Activated T-helper 1 cell treated with Interleukin-2 at 50 U/mL for 16 hours (primary cell): ENCODE results near the gene PDZD7.

Experiments
- DNase-seq: peaks from one replicate; pipeline ENCODE4 v3.0.0-alpha.2; 2020; ENCODE audit warnings: low read depth

Gene PDZD7

DNA sequence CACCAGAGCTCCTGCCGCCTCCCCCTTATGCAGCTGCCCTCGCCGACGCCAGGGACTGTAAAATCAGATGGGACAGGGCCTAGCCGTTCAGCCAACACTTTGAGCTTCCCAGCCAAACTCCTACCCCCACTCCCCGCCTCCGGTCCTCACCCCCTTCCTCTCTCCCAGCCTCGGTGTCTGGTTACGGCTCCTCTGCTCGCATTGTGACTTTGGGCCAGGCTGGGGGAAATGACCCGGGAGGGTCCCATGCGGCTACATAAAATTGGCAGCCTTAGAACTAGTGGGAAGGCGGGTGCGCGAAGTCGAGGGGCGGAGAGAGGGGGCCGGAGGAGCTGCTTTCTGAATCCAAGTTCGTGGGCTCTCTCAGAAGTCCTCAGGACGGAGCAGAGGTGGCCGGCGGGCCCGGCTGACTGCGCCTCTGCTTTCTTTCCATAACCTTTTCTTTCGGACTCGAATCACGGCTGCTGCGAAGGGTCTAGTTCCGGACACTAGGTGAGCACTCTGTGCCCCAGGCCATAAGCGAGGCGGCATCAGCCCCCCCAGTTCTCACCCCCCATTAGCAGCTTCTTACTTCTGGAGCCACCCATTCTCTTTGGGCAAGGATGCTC, 30.8 kb upstream of the PDZD7 start, which contains the start of gene KAZALD1:
TSS of gene KAZALD1 (plus strand) at position 366 of the 608 bp plus-strand sequence. CDS start 604 bp downstream, outside the sequence.
- no peak for DNase-seq

GRCh38 chr10:101060951-101061623, 30.2 kb upstream of the PDZD7 start:
- peak; percentile 82 for DNase-seq

GRCh38 chr10:101060036-101060950, 29.4 kb upstream of the PDZD7 start:
- DNase-seq: peak; percentile 71

DNA sequence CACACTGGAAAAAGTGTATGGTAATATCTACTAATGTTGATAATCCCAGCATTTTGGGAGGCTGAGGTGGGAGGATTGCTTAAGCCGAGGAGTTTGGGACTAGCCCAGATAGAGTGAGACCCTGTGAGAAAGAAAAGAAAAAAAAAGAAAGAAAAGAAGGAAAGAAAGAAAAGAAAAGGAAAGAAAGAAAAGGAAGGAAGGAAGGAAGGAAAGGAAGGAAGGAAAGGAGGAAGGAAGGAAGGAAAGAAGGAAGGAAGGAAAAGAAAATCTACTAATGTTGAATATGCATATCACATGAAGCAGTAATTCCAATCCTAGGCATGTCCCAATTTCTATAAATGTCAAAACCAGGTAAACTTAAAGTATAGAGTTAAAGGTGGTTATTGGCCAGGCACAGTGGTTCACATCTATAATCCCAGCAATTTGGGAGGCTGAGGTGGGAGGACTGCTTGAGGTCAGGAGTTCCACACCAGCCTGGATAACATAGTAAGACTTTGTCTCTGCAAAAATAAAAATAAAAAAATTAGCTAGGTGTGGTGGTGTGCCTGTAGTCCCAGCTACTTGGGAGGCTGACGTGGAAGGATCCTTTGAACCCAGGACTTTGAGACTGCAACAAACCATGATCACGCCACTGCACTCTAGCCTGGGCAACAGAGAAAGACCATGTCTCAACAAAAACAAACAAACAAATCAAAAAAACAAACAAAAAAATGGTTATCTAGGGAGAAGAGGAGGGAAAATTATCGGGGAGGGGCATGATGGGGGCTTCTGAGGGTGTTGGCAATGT, 25.6 kb upstream of the PDZD7 start:
- DNase-seq: no peak

DNA sequence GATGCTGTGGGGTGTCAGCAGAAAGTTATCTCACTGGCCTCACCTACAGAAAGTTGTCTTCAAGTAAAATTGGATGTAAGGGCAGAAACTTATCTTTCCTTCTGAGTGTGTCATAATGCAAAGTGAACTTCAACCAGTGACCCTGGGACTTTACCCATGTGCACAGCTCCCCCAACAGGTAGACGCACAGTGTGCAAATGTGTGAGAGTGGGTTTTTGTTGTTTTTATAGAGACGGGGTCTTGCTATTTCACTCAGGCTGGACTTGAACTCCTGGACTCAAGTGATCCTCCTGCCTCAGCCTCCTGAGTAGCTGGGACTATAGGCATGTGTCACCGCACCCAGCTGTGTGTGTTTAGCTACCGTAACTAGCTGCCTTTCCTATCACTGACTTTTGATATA, 24.5 kb upstream of the PDZD7 start:
- DNase-seq: no peak

- DNase-seq: no peak
Observed at GRCh38 chr10:101054876-101055275, 23.9 kb upstream of the PDZD7 start.

- DNase-seq: no peak
Observed at GRCh38 chr10:101054351-101054750, 23.4 kb upstream of the PDZD7 start.

GRCh38 chr10:101053516-101053915, 22.6 kb upstream of the PDZD7 start:
- no peak for DNase-seq

GRCh38 chr10:101052285-101052684, 21.4 kb upstream of the PDZD7 start:
- DNase-seq: no peak

DNA sequence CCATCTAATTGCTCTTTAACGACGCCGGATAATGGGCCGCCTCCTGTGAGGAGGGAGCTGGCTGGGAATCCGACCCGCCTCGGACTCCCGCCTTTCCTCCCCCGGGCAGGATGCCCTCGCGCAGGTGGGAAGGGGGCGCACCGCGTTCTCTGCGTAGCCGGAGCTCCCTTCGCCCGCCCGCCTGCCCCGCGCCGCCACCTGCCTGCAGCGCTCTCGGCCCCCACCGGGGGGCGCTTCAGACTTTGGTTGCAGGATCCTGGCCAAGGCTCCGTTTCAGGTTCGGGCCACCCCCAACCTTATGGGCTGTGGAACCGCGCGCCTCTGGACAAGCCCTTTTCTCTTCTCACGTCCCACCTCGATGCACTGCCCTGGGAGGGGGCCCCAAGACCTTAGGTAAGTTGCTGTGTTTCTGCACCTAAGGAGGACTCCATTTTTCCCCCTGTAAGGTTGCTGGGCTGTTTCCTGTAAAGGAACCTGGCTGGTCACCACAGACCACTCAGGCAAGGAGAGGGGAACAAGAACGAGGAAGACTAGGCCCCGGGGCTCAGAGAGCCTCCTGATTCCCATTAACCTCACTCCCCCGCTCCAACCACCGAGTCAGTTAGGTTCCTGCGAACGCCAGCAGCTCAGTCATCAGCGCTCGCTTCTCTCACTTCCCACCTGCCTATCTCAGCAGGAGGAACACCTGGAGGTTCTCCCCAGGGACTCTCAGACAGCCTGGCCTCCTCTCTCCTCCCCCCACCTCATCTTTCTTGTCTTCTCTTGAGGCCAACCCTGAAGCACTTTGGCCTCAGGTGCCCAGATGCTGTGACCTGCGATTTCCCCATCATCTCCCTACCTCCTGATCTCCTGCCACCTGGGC, 19.5 kb upstream of the PDZD7 start:
- DNase-seq: peak; percentile 70

DNA sequence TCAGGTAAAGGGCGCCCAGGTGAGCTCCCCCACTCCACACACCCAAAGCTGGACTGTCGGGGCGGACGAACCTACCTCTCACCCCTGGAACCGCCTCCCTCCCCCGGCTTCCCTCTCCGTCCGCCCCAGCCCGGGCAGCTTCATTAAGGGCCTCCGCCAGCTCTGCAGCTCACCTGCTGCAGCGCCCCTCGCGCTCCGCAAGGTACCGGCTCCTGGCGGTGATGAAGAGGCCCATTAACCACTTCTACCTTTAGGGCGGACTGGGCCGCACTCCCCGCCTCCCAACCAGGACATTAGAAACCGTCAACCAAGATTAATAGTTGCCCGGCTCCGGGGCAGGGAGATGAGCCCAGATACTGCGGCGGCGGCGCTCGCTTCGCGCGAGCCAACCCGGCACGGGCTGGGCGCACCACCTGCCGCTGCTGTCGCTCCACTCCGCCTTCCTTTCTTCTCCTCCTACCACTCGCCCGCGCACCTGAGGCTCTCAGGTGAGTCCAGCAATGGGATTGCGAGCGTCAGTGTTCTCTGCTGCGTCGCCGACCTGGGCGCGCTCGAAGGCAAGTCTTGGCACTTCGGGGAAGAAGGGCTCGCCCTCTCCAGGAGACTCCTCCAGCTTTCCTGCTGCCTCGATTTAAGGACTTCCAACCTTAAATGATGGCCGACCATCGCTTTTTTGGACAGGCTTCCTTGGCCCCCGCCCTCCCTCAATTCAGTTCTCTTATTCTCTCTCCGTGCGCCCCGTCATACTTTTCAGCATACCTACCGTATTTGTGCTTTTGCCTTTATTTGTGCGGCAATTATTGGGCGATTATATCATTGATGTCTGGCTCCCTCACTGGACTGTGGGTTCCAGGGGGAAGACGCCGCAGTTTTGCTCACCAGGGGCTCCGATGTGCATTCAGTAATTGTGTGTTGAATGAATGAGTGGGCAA, 17.3 kb upstream of the PDZD7 start:
- DNase-seq: no peak

GRCh38 chr10:101047268-101047667, 16.3 kb upstream of the PDZD7 start:
- no peak for DNase-seq

GRCh38 chr10:101046332-101047238, 15.7 kb upstream of the PDZD7 start:
- no peak for DNase-seq

- no peak for DNase-seq
Observed at GRCh38 chr10:101044117-101044516, 13.2 kb upstream of the PDZD7 start.

GRCh38 chr10:101043363-101043707, 12.4 kb upstream of the PDZD7 start:
- no peak for DNase-seq

DNA sequence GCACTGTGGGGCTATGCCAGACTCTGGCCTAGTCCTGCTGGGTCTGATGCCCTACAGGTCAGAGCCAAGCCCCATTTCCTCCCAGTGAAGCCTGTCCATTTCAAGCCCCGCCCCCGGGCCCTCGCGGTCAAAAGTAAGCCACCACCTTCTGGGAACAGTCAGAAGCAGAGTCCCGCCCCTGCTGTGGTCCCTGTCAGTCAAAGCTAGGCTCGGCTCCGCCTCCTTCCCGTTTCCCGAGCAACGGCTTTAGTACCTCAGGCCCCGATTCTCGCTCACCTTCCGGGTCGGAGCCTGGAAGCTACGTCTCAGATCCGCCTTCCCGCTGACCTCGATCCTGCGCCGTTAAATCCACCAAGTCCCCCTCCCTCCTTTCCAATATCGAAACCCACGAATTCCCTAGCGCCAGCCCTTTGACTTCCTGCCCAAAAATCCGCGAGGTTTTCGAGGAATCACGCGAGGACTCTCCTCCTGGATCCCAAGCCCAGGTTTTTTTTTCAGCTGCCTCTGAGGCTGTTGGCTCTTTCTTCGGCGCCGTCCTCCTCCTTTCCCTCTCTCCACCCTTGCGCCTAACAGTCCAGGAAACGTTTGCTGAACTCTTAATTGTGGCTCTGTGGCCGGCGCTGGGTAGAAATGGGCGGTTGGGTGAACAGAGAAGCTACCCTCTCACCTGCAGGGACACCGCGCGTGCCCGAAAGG, 11.9 kb upstream of the PDZD7 start:
- DNase-seq: peak; percentile 68

- no peak for DNase-seq
Observed at GRCh38 chr10:101042118-101042517, 11.2 kb upstream of the PDZD7 start.

- peak; percentile 48 for DNase-seq
Observed at GRCh38 chr10:101041252-101041761, 10.4 kb upstream of the PDZD7 start.
